ENCODE data around the gene CALCOCO1.

The CALCOCO1 gene

DNA sequence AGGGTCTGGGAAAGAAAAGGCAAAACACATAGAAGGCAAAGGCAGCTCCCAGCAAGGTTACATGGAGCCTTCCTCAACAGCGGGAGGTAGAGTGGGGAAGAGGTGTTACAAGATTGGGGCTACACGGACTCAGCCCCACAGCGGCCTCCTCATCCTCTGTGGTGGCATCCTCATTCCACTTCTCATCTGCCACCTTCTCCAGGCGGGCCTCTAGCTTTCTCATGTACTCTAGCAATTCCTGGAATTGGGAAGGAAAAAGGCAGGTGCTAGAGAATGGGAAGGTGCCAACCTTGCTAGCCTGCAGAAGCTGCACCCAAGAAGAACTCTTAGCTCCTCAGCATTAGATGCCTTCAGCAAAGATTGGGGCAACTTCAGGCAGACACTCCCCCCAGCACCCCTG is 13.2 kb downstream of the CALCOCO1 start:
- Mint-ChIP-seq H3K4me1 (no peaks in the 10 kb centered on the region), H3K9me3 (no peaks in the 10 kb centered on the region), H3K36me3 (peaks cover 7% of the 10 kb centered on the region), H3K27me3 (peaks cover 6% of the 10 kb centered on the region), H3K4me3 (no peak overlapping the region), H3K27ac (no peak overlapping the region)
- no peak for DNase-seq
- CTCF ChIA-PET: interaction anchor here (0.7 to 2.5 kb wide), 6 partner anchors 9 to 38 kb away, joined by 3 to 11 read pairs (median 4); partner anchors contain the start of gene ATP5MC2

DNA sequence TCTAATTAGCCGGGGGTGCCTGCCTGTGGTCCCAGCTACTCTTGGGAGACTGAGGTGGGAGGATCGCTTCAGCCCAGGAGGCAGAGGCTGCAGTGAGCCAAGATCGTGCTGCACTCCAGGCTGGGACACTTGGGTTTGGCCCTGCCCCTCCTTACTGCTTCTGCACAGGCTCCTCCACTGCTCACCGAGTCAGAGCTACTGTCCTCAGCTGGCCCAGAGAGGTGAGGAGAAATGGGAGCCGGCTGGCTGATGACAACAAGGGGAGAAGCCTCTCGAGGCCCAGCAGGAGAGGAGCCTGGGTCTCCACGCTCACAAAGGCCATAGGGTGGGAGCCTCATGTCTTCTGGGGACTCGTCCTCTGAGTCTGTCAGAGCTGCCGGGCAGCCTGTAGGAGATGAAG is 13.7 kb downstream of the CALCOCO1 start:
- Mint-ChIP-seq H3K36me3 (peaks cover 7% of the 10 kb centered on the region), H3K4me1 (no peaks in the 10 kb centered on the region), H3K9me3 (no peaks in the 10 kb centered on the region), H3K27ac (no peak overlapping the region), H3K27me3 (peaks cover 10% of the 10 kb centered on the region), H3K4me3 (no peak overlapping the region)
- CTCF ChIA-PET: interaction anchor here (0.7 to 2.5 kb wide), 7 partner anchors 9 to 37 kb away, joined by 3 to 11 read pairs (median 4); partner anchors contain the start of gene ATP5MC2
- no peak for DNase-seq

DNA sequence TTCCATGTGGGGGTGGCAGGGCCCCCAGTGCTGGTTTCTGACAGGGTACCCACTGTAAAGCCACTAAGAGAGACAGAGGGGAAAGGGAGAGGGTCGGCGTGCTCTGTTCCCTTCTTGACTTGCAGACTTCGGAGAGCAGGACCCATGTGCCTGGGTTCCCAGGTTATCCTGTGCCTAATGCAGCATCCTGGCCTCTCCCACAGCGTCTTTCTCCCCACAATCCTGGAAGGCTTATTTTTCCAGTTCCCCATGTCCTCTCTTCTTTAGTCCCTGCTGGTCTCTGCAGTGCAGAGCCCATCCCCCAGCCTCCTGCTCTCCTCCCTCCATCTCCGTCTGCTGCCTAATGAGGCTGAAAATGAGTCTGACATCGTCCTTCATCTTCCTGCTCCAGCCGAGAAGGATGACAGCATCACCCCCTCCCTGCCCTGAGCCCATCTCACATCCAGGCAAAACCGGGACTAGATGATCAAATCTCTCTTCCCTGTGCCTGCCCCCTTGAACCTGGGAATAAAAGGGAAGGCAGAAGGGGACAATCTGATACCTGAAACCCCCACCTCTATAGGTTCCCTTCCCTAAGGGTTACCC is 15.1 kb downstream of the CALCOCO1 start:
- H3K27ac Mint-ChIP-seq: no peak overlapping the region
- H3K4me3 Mint-ChIP-seq: no peak overlapping the region
- H3K27me3 Mint-ChIP-seq: peaks cover 18% of the 10 kb centered on the region
- H3K9me3 Mint-ChIP-seq: no peaks in the 10 kb centered on the region
- no peaks in the 10 kb centered on the region for H3K4me1 Mint-ChIP-seq
- DNase-seq: no peak
- H3K36me3 Mint-ChIP-seq: peaks cover 4% of the 10 kb centered on the region
- CTCF ChIA-PET: no interaction called here

DNA sequence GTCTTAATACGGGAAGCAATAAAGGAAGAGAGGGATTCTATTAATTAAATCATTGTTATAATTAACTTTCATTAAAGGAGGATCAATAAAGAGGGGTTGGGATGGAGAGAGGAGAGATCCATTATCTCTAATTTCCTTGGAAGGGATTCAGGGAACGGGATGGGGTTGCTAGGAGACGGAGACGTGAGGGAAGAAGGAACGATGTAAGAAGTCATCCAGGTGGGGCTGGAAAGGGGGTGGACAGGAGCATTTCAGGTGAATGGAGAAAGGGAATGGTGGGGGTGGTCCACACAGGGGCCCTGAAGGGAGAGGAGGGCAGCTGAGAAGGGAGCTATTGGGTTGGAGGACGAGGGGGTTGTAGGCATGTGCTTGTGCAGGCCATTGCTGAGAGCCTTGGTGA is 17.2 kb downstream of the CALCOCO1 start:
- H3K27me3 Mint-ChIP-seq: peaks cover 30% of the 10 kb centered on the region
- no peak overlapping the region for H3K4me3 Mint-ChIP-seq
- H3K36me3 Mint-ChIP-seq: peaks cover 3% of the 10 kb centered on the region
- CTCF ChIA-PET: interaction anchor here (0.6 to 7.0 kb wide), 3 partner anchors 35 to 96 kb away, joined by 3 to 70 read pairs (median 5); no protein-coding TSS in a partner anchor
- no peak overlapping the region for H3K27ac Mint-ChIP-seq
- DNase-seq: no peak
- no peaks in the 10 kb centered on the region for H3K4me1 Mint-ChIP-seq
- H3K9me3 Mint-ChIP-seq: no peaks in the 10 kb centered on the region

DNA sequence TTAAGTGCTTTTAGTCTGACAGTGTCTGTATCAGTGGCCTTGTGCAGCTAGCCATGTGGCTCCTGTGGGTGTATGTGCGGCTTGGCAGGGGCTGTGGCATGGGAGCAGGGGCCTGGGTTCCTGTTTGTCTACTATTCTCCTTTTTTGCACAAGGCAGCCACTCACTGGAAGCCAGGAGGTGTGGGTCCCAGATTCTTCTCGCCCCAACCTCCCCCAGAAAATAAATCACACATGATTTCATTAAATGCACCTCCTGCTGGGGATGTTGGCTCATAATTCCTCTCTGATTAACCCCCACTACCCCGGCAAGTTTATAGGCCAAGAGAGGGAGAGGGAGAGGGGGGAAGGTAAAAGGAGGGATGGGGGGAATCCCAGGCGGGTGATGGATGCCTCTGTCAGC is 17.6 kb downstream of the CALCOCO1 start:
- Mint-ChIP-seq H3K27ac (no peak overlapping the region), H3K27me3 (peaks cover 35% of the 10 kb centered on the region), H3K36me3 (peaks cover 3% of the 10 kb centered on the region), H3K9me3 (no peaks in the 10 kb centered on the region), H3K4me3 (no peak overlapping the region), H3K4me1 (no peaks in the 10 kb centered on the region)
- CTCF ChIA-PET: interaction anchor here (0.6 to 7.0 kb wide), 3 partner anchors 35 to 96 kb away, joined by 3 to 70 read pairs (median 5); no protein-coding TSS in a partner anchor
- no peak for DNase-seq

GRCh38 chr12:53706080-53706479 is 21.2 kb downstream of the CALCOCO1 start:
- DNase-seq: no peak
- Mint-ChIP-seq H3K4me3 (no peak overlapping the region), H3K36me3 (no peaks in the 10 kb centered on the region), H3K9me3 (no peaks in the 10 kb centered on the region), H3K27ac (no peak overlapping the region), H3K4me1 (peaks cover 2% of the 10 kb centered on the region), H3K27me3 (peaks cover 64% of the 10 kb centered on the region)
- CTCF ChIA-PET: interaction anchor here (7.0 kb wide), 1 partner anchor 39 kb away, joined by 70 read pairs; no protein-coding TSS in a partner anchor

DNA sequence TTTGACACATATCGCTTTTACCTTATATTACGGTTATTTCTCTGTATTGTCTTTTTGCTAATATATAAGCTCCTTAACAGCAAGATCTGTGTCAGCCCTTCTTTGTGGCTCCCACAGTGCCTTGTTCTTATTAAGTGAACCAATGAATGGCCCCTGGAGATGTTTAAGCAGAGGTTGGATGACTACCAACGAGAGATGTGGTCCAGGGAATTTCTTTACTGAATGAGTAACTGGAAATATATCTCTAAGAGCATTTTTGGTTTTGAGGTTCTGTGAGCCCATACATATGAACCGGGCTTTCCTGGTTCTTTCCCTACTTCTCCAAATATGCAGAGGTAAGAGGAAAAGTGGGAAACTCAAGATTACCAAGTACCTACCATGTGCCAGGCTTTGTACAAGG is 23.5 kb downstream of the CALCOCO1 start:
- H3K27me3 Mint-ChIP-seq: peaks cover 76% of the 10 kb centered on the region
- H3K4me3 Mint-ChIP-seq: no peak overlapping the region
- no peaks in the 10 kb centered on the region for H3K9me3 Mint-ChIP-seq
- H3K4me1 Mint-ChIP-seq: peaks cover 2% of the 10 kb centered on the region
- no peaks in the 10 kb centered on the region for H3K36me3 Mint-ChIP-seq
- H3K27ac Mint-ChIP-seq: no peak overlapping the region
- no peak for DNase-seq
- CTCF ChIA-PET: interaction anchor here (1.0 to 2.7 kb wide), 3 partner anchors 18 to 84 kb away, joined by 3 to 136 read pairs (median 4); no protein-coding TSS in a partner anchor

- Mint-ChIP-seq H3K27me3 (peaks cover 88% of the 10 kb centered on the region), H3K4me3 (no peak overlapping the region), H3K36me3 (peaks cover 2% of the 10 kb centered on the region), H3K9me3 (no peaks in the 10 kb centered on the region), H3K4me1 (peaks cover 6% of the 10 kb centered on the region), H3K27ac (no peak overlapping the region)
- DNase-seq: peak; percentile 85
- CTCF ChIA-PET: interaction anchor here (0.6 to 2.7 kb wide), 16 partner anchors 10 to 158 kb away, joined by 3 to 136 read pairs (median 4); partner anchors contain the start of gene CALCOCO1
Observed at GRCh38 chr12:53701518-53702264, 25.6 kb downstream of the CALCOCO1 start.

DNA sequence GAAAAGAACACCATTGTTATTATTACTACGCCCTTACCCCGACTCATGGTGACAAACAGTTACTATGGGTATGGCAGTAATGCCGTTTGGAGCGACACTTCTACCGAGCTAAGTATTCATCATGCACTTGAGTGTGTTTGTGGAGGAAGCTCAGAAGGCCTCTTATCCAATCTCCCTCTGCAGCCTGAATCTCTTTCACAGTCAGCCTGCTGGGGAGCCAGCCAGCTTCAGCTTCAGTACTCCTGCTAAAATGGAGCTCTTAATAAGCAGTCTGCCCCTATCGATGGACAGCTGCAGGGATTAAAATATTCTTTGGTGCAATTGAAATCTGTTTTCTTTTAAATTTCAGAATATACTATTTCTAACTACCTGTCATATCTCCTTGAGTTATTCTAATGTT is 26.7 kb downstream of the CALCOCO1 start:
- Mint-ChIP-seq H3K27ac (no peak overlapping the region), H3K4me1 (peaks cover 15% of the 10 kb centered on the region)
- CTCF ChIA-PET: interaction anchor here (0.6 to 9.8 kb wide), 10 partner anchors 11 to 83 kb away, joined by 3 to 165 read pairs (median 4); partner anchors contain the start of gene ATP5MC2

GRCh38 chr12:53699678-53700025 is 27.6 kb downstream of the CALCOCO1 start:
- Mint-ChIP-seq H3K4me3 (no peak overlapping the region), H3K9me3 (no peaks in the 10 kb centered on the region), H3K27me3 (peaks cover 91% of the 10 kb centered on the region), H3K36me3 (peaks cover 2% of the 10 kb centered on the region), H3K27ac (no peak overlapping the region), H3K4me1 (peaks cover 23% of the 10 kb centered on the region)
- DNase-seq: no peak
- CTCF ChIA-PET: interaction anchor here (0.8 to 9.8 kb wide), 10 partner anchors 8 to 84 kb away, joined by 3 to 165 read pairs (median 4); partner anchors contain the start of gene ATP5MC2

More for the DNA sequence above, 26.7 kb downstream of the CALCOCO1 start:
- H3K4me3 Mint-ChIP-seq: no peak overlapping the region
- DNase-seq: no peak
- H3K9me3 Mint-ChIP-seq: no peaks in the 10 kb centered on the region
- H3K27me3 Mint-ChIP-seq: peaks cover 90% of the 10 kb centered on the region
- peaks cover 2% of the 10 kb centered on the region for H3K36me3 Mint-ChIP-seq

DNA sequence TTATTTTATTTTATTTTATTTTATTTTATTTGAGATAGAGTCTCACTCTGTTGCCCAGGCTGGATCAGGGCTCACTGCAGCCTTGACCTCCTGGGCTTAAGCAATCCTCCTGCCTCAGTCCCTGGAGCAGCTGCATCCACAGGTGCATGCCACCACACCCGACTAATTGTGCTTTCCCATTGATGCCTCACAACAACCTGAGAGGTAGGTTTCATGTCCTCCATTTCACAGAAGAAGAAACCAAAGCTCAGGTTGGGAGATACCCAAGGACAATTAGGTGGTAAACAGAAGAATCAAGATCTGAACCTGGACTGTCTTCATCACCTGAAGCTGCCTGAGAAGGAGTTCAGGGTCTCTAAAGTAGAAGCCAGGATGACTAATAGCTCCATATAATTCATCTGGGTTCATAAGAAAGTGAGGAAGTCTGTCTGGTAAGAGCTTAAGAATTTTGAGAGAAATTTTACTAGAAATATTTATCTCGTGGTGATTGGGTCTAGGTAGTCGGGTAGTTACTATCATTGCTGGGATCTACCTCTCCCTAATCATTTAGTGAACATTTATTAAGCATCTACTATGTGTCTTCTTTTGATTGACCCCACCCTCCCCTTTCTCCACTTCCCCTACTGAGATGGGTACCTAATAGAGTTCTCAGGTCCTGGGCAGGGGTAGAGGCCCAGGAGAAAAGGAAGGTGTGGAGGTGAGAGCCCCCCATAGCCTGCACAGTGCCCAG is 28.1 kb downstream of the CALCOCO1 start:
- Mint-ChIP-seq H3K9me3 (no peaks in the 10 kb centered on the region), H3K4me3 (no peak overlapping the region), H3K27ac (no peak overlapping the region), H3K4me1 (peaks cover 27% of the 10 kb centered on the region), H3K27me3 (peaks cover 91% of the 10 kb centered on the region), H3K36me3 (peaks cover 2% of the 10 kb centered on the region)
- CTCF ChIA-PET: interaction anchor here (0.6 to 9.8 kb wide), 9 partner anchors 9 to 66 kb away, joined by 3 to 165 read pairs (median 4); partner anchors contain the start of genes ATP5MC2 and CALCOCO1
- no peak for DNase-seq

DNA sequence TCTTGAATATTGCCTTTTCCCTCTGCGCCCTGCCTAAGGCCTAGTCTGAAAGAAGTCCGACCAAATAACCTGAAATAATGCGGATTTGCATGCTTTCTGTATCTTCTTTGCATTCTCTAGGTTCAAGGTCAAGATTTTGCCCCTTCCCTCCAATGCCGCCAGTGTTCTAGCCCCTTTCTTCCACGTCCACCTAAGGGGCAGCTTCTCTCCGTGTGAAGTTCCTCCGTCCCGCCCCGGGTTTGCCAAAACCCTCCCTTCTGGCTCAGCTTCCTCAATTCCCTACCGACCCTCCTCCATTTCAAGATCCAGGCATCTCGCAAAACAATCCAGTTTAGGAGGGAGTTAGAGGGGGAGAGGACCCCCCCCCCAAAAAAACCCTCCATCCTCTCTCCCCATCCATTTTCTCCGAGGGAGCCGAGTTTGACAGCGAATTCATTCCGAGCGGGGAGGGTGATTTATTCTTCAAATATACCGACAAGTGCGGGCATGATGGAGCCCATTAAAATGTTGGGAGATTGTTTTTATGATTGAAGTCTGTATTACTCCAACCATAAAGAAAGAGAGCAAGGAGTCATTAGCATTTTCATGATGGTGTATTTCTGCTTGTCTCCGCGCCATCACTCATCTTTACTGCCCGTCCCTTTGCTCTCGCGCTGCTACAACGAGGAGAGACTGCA is 30.5 kb downstream of the CALCOCO1 start:
- Mint-ChIP-seq H3K4me1 (peaks cover 25% of the 10 kb centered on the region), H3K36me3 (peaks cover 2% of the 10 kb centered on the region), H3K27me3 (peaks cover 91% of the 10 kb centered on the region), H3K9me3 (no peaks in the 10 kb centered on the region), H3K4me3 (no peak overlapping the region), H3K27ac (peak overlapping the region; percentile 12)
- DNase-seq: no peak
- CTCF ChIA-PET: interaction anchor here (0.6 to 9.8 kb wide), 3 partner anchors 42 to 710 kb away, joined by 3 to 165 read pairs (median 3); no protein-coding TSS in a partner anchor

DNA sequence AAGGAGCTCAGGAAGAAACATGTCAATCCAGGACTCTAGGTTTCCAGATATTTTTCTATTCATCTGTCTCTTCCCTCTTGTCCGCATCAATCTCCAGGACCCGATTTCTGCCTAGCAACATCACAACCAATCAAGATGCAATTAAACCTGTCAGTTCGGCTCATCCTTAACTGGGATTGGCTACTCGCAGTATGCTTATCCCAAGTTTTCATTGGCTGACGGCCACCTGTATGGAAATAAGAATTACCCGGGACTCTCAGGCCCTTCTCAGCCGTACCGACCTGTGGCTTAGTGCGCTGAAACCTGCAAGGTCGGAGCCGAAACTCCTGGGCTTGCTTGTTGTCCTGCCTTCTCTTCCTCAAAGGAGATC is 31.0 kb downstream of the CALCOCO1 start:
- no peak for DNase-seq
- CTCF ChIA-PET: interaction anchor here (0.6 to 9.8 kb wide), 2 partner anchors 48 to 710 kb away, joined by 3 to 165 read pairs; no protein-coding TSS in a partner anchor
- peaks cover 25% of the 10 kb centered on the region for H3K4me1 Mint-ChIP-seq
- H3K27ac Mint-ChIP-seq: no peak overlapping the region
- H3K27me3 Mint-ChIP-seq: peaks cover 92% of the 10 kb centered on the region
- no peaks in the 10 kb centered on the region for H3K9me3 Mint-ChIP-seq
- H3K36me3 Mint-ChIP-seq: peaks cover 2% of the 10 kb centered on the region
- no peak overlapping the region for H3K4me3 Mint-ChIP-seq

Data from activated naive CD4-positive, alpha-beta T cell treated with anti-CD3 and anti-CD28 coated beads, Interleukin-2, amount 10 ng/mL, durations not matched to agents 7 days and 5 days (primary cell).